Gastroesophageal sphincter (tissue), 3 donors: Measurements from ENCODE around the gene AIF1.

ENCODE experiments used
- EP300 ChIP-seq: sonication (generic); formaldehyde crosslinking; IDR thresholded peaks from one replicate; pipeline ENCODE4 v1.6.1; 2017; ENCODE audit warnings: antibody characterized with exemption, mild to moderate bottlenecking
- POLR2A ChIP-seq, 2 donors: fragments of 450-650 bp; IDR thresholded peaks; one replicate each; pipeline ENCODE4 v1.6.1; 2017; ENCODE audit warnings: antibody characterized with exemption in 2 of 2, mild to moderate bottlenecking in 2 of 2, moderate library complexity in 1 of 2
- POLR2AphosphoS5 ChIP-seq: sonication (generic); formaldehyde crosslinking; IDR thresholded peaks from one replicate; pipeline ENCODE4 v1.6.1; 2017; ENCODE audit warnings: antibody characterized with exemption
- TF ChIP-seq, protein P1 (sequence below), 4 experiments: fragments of 200-600 bp in 2 of 4; fragments of 450-650 bp in 2 of 4; sonication (generic) in 1 of 4; IDR thresholded peaks; one replicate each; pipeline ENCODE4 v1.5.1; 2017 to 2019; ENCODE audit warnings: antibody characterized with exemption in 4 of 4, mild to moderate bottlenecking in 2 of 4, moderate library complexity in 2 of 4

DNA sequence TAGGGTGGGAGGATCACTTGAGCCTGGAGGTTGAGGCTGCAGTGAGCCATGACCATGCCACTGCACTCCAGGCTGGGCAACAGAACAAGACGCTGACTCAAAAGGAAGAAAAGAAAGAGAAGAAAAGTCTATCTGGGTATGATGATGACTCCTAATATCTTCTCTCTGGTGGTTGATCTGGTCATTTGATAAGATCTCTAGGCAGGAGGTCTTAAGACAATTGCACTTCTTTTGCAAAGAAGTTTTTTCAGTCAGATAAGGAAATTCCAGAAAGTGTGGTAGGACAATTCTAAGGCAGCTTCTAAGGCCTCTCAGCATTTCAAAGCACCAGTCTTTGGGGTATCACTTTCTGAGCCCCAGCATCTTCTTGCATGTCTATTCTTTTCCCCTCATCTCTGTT lies 7.7 kb upstream of the AIF1 start:
- TF ChIP-seq, protein P1, sequence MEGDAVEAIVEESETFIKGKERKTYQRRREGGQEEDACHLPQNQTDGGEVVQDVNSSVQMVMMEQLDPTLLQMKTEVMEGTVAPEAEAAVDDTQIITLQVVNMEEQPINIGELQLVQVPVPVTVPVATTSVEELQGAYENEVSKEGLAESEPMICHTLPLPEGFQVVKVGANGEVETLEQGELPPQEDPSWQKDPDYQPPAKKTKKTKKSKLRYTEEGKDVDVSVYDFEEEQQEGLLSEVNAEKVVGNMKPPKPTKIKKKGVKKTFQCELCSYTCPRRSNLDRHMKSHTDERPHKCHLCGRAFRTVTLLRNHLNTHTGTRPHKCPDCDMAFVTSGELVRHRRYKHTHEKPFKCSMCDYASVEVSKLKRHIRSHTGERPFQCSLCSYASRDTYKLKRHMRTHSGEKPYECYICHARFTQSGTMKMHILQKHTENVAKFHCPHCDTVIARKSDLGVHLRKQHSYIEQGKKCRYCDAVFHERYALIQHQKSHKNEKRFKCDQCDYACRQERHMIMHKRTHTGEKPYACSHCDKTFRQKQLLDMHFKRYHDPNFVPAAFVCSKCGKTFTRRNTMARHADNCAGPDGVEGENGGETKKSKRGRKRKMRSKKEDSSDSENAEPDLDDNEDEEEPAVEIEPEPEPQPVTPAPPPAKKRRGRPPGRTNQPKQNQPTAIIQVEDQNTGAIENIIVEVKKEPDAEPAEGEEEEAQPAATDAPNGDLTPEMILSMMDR (IDR thresholded peaks at IDR 0.05) = no peak
- TF ChIP-seq EP300 (no peak), POLR2AphosphoS5 (no peak), POLR2A (IDR thresholded peaks at IDR 0.05) (no peak)
